NCI-H1436 treated with DMSO at 0.1 percent for 48 hours (cell line): Measurements from ENCODE around the gene EXOC4.
A peak's percentile ranks its signal among the peaks of the same experiment; 100 is the strongest.

ENCODE experiments used
- DNase-seq: peaks from one replicate; lab custom pipeline; 2025; lab: John Stamatoyannopoulos, UW

The EXOC4 gene

DNA sequence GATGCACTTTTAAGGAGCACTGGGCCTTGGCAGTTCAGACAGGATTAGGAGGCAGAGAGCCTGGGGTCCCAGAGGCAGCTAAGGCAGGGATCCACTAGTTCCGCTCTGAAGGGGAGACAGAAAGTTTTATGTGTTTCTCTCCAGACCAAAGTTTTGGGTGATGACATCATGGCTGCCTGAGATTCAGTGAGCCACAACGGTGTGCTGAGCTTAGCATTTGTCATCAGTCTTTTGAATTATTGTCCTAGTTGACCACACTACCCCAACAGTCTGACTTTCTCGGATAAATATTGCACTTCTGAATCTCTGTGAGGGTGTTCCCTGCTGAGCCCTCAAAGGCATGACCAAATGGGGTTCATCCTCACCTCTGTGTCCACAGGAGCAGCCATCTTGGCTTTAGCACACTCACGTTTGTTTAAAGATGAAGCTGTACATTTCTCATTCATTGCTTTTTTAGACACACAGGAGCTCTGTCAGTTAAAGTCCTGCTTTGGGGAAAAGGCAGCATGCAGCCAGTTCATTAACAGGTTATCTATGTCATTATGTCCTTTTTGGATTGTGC, 576.5 kb downstream of the EXOC4 start:
- DNase-seq, result no peak

DNA sequence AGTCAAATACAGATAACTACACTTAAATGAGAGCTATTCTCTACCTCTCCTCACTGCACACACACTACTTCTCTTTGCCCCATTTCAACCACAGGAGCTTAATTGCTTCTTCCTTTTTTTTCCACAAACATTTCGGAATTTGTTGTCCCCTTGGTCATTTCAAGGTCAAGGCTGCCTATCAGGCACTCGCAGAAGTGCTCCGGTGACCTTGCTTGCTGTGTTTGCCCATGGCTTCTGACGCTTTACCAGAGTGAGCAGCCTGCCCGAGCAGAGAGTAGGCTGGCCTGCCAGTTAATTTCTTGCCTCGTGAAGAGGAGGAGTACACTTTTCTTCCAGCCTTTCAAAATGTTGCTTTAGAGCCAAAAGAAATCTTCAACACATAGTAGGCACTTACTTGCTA, 577.2 kb downstream of the EXOC4 start:
- DNase-seq, result no peak

DNA sequence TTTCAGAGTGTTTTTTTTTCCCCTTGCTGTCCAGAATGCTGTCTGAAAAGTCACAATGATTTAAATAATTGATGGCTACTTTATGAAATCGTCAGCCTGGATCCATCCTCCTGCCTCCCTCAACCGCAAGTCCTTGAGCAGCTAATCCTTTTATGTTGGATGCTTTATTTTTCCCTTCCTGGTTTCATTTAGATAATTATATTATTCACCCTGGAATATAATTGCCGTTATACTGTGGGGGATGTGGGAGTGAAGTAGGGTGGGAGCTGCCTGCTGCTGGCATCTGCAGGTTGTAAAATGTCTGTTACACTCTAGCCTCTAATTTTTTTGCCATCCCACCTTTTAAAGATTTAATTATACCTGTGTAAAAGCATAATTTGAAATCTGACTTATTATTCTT, 583.8 kb downstream of the EXOC4 start:
- no peak for DNase-seq

DNA sequence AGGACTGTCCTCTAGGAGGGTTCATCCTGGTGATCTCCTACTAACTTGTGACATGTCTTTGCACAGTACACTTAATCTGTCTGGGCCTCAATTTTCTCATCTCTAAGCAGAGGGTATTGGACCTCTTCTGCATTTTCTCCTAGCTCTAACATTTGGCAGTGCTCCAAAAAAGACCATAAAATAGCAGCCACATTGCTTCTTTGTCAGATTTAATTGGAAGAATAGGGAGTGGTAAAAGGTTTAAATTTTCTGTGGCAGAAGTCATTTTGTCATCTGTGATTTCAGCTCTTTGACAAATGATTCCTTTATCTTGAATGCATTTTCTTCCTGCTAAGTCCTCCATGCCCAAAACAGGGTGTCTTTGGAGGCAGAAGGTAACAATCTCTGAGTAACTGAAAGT, 584.3 kb downstream of the EXOC4 start:
- peak; percentile 38 for DNase-seq

DNA sequence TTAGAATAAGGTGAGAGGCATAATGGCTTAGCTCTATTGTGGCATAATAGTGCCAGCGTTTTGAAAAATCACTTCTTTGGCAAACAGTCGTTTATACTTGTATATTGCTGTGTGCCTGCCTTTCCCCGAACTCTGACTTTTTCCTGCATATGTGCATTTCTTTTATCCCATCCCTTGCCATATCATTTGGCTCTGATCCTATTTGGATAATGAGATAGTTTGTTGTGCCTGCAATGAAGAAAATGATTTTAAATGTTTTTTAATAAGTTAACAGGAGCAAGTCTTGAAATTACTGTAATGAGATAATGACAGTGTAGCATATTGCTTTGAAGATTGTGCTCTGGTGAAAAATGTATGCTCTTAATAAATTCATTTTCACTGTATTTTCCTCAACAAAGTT, 586.2 kb downstream of the EXOC4 start:
- DNase-seq, result no peak

DNA sequence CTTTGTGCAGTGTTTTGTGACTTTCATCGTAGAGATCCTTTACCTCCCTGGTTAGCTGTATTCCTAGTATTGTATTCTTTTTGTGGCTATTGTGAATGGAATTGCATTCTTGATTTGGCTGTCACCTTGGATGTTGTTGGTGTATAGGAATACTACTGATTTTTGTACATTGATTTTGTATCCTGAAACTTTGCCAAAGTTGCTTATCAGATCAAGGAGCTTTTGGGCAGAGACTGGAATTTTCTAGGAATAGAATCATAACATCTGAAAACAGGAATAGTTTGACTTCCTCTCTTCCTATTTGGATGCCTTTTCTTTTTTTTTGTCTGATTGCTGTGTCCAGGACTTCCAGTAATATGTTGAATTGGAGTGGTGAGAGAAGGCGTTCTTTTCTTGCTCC, 590.5 kb downstream of the EXOC4 start:
- no peak for DNase-seq

DNA sequence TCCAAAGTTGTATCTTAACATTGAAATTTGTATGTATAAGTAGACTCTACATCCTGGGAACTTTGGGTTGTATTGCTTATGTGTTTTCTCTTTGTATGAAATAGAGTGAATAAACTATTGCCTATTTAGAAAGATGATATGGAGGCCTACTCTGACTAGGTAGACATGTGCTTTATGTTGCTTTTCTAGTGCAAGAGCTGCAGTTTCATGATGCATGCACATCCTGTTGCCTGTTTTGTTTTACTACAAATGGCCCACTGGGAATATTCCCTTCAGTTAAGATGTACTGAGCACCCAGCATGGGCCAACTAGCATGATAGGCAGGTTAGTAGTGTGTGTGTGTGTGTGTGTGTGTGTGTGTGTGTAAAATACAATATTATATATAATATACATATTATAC, 592.1 kb downstream of the EXOC4 start:
- DNase-seq, result no peak

DNA sequence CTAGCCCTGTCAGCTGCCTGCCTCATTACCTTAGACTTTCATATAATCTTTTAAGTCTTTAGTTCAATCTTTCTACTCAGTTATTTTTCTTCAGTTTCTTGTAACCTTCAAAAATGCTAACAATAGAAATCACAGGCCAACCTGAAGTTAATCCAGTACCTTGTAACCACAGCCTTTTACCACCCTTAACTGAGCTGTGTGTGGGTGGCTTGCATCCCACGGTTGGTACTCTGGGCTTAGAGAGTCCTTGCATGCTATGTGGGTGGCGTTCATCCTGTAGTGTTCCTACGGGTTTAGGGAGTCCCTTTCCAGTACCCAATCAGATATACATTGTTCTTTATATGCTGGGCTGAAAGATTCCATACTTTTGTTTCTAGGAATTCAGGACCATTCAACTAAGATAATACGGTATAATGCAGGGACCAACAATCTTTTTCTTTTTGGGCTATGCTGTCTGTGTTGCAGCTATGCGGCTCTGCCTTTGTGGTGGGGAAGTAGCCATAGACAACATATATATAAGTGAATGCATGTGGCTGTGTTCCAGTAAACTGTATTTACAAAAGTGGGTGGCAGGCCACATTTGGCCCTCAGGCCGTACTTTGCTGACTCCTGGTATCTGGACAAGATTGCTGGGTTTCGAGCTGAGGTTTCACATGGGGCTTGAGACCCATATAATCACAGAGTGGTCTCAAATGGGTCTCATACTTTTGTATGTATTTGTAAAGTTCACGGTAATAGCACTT, 593.5 kb downstream of the EXOC4 start:
- DNase-seq, result no peak

DNA sequence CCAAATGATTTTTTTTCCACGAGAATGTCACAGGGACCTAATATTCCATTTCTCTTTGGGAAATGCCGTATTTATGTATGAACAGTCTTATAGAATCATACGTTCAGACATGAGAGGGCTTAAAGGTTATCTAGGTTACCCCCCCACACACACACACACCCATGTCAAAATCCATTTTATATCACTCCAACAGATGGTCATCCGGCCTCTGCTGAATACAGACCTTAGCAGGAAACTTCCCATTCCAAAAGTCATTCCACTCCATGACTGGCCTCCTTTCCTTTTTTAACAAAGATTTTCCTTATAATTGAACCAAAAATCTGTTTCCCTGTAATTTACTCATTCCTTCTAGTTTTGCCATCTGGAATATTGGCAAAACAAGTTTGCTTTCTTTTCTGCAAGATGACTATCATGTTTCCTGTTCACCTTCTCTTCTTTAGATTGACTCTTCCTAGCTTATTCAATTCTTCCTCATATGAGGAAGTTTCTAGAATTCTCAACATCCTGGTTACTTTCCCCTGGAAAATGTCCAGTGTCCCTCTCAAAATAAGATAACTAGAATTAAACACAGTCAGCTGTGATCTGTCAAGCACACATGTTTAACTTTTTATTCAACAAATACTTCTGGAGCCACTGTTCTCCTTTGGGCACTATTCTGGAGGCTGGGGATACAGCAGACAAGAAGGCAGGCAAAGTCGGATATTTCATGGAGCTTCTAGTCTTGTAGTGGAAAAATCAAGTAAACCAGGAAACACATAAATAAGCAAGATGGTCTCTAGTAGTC, 597.8 kb downstream of the EXOC4 start:
- DNase-seq, result no peak

DNA sequence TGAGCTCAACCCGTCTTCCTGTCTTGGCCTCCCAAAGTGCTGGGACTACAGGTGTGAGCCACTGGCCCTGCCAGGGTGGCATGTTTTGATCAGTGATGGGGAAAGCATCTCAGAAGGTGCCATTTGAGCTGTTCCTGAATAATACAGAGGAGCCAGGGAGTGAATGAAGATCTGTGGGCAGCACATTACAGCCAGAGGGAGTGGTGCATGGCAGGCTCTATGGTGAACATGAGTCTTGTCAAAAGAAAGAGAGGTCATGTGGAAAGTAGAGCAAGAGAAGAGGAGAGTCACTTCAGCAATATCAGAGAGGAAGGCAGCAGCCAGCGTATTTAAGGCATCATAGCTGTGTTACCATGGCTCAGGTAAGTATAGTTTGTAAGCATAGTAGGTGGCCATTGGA, 598.5 kb downstream of the EXOC4 start:
- DNase-seq, result no peak

DNA sequence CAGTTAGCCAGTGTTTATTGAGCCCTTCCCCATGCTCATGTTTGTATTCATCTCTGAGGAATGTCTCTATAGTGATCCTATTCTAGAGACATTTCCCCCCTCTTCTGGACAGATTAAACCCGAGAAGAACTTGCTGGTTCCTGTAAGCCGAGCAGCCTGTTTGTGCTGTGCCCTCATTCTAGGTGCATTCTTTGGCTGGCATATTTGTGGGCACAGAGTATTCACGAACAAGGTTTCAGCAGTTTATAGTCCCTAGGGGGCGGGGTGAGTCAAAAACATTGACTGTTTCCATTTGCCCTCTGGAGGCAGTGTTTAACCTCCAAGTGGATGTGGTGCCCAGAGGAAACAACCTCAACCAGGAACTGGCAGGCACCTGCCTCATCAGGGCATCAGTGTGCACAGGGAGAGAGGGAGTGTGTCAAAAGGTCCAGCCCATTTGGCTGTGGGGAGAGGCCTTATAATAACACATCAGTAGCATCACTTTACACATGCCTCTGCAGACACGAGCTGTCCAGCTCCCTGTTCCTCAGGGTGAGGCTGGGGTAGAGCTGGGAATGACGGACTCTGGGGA, 600.9 kb downstream of the EXOC4 start:
- peak; percentile 7 for DNase-seq

DNA sequence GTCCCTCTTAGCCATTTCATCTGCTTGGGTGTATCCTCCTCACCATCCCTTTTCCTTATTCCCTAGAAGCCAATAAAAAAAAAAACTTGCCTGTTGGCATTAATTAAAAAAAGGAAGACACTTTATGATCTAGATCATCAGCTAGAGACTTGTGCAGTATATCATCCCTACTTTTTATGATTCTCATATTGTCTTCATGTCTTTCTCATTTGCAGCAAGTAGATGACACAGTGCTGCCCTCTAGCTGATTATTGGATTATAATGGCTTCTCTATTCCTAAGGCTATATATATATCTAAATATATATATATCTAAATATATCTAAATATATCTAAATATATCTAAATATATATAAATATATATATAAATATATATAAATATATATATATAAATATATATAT, 601.9 kb downstream of the EXOC4 start:
- DNase-seq, result peak; percentile 22

DNA sequence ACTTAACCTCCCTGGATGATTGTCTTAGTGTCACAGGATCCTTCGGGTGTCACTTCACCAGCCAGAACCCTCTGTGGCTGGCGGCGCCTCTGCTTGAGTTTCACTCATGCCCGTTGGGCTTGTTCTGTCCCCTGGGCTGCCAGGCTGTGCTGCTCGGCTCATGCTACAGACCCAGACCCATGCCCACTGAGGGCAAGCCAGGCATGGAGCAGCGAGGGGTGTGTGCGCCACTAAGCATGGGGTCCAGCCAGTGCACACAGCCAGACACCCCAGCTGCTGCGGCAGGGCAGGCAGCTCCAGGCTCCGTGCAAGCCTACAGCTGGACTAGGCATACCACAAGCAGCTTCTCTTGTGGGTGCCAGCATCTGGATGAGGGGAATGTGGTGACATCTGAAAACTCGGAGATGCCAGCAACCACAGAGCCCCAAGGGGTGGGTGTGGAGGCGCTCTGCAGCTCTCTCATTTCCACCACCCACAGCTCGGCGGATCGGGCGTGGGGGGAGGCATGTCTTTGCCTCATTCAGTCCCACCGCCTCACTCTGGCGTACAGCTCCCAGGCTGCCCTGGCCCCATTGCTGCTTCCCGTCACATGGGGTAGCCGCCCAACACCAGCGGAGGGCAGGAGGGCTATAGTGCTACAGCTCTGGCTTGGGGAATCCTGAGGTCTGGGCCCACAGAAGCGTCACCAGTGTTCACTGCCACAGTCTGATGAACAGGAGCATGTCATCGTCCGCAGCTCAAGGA, 604.7 kb downstream of the EXOC4 start:
- no peak for DNase-seq

DNA sequence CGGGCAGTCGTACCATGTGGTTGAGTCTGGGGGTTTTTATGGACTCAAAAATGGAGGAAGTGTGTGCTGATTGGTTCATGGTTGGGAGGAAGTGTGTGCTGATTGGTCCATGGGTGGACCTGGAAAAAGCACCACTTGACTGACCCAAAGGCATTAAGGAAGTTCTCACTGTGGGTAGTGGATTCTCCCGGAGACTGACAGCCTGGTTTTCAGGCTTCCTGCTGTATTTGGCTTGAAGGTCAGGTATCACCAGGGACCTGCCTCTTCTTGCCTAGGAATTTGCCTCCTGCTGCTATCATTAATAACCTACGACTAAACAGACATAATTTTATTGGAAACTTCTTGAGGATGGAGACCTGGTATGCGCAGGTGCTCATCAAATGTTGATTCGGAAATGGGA, 605.4 kb downstream of the EXOC4 start:
- DNase-seq, result no peak

DNA sequence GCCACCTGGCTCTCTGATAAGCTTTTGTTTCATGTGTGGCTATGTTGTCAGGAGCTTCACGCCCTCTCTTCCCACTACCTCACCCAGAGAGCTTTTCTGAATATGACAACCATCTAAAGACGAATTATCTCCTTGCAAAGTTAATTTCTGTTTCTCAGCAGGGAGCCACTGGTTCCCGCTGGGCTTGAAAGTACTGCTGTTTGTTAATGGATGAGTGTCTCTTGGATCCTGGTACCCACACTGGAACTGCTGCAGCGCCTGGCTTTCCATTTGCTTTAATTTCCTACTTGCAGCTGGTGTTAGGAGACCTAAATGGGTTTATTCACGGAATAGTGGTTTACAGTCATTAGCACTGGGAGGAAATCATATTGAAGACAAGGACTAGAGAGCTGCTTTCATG, 606.4 kb downstream of the EXOC4 start:
- no peak for DNase-seq

DNA sequence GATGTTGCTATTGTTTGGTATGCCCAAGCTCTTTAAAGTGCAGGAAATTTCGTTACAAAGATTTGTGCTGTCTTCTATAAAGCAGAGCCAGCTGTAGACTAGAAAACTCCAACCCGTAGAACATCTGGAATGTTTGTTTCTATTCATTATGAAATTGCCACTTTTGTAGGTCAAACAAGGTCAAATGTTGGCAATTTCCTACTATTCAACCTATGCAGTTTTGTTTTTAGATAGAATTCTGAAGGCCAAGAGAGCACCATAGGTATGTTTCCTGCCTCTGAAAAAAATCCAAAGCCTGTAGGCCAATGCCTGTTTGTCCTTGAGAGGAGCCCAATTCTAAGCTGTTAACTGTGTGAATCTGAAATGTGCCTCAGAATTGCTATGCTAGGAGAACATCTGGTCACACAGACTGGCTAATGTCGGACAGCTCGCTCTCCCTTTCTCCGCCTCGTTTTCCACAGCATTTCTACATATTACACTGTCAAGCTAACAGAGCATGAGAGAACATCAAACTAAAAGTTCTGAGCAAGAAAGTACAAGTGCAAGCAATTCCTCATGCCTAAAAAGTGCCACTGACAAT, 607.1 kb downstream of the EXOC4 start:
- no peak for DNase-seq

DNA sequence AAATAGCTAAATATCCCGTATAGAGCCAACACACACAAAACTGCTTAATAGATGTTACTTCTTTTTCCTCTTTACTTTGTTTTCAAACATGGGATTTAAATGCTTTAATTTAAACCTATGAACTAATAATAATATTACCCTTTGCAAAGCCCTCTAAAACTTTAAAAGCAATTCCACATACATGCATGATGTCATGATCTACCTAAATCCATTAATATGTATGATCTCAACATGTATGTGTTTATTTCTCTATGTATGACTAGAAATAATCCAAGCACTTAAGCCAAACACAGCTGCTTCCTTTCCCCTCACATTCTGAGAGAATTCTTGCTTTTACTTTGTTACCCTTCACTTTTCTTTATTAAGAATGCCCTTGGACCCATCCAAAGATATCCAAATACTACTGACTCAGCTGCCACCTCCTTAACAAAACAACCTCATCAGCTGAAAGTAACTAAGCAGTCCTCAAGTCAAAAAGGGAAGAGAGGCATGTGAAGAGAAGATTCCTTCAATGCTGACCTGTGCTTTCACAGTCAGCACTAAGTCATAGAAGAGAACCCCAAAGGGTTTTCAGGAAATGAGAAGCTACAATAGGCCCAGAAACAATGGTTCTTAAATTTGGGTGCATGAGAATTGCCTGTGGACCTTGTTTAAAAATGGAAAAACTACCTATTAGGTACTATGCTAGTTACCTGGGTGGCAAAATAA, 607.9 kb downstream of the EXOC4 start:
- no peak for DNase-seq

DNA sequence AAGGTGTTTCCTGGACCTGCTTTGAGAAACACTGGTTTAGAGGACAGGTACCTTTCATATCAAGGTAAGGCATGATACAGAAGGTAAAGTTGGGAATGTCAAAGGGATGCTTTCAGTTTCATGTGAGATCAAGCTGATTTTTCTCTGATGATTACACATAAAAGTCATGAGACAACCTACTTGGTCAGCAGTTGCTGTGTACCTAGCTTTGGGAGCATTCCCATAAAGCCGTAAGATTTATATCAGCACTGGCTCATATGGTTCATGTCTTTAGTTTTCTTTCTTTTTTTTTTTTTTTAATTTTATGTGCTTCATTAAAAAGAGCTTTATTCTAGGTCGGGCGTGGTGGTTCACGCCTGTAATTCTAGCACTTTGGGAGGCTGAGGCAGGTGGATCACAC, 609.0 kb downstream of the EXOC4 start:
- no peak for DNase-seq

DNA sequence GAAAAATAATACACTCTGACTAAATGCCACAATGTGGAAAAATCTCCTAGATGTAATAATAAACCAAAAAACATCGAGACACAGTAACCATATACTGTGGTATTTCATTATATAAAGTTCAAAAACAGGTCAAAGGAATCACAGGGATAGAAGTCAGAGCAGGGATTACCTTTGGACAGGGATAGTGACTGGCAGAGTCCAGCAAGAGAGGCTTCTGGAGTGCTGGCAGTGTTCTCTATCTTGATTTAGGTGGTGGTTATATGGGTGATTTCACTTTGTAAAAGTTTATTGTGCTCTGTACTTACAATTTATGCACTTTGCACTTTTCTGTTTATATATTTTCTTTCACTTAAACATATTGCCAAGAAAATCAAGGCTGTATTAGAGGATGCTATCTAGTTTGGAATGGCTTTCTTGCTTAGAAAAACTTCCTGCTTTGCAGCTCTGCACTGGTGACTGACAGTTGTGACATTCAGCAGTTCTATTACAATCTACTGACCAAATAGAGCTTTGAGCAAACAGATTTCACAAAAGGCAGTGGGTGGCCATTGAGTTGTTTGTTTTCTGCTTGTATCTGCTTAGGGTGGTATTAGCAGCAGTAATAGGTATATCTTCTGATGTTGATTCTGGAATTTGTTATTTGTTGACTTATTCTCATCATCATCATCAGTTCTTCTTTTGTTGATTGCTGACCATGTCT, 610.6 kb downstream of the EXOC4 start:
- no peak for DNase-seq

DNA sequence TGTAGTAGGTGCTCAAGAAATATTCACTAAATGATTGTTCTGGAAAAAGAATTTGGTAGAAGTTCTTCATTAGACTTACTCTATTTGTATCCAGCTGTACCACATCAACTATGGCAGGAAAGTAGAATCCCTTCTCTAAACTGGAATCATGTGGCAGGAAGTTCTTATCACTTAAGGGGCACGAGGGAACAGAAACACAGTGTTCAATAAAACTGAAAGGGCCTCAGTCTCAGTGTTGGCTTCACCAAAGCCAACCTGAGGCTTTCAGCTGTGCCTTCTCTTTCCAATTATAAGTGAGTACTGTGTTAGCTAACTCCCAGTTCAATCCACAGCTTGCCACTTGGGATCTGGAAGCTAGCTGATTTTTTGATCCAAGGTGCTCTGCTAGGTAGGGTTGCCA, 616.7 kb downstream of the EXOC4 start:
- DNase-seq, result no peak

DNA sequence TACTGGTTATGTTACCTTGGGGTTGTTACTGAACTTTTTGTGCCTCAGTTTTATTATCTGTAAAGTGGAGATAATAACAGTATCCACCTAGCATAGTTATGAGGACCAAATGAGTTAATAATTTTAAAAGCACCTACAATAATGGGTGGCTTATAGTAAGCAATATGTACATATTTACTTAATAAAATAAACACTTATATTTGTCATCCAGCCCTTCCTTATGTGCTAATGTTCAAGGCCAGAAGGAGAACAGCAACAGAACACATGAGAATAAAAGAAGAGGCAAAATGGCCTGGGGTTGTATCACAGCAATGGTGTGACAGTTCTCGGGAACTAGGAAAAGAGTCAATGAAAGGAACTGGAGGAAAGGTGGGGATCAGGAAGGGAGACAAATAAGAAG, 618.9 kb downstream of the EXOC4 start:
- no peak for DNase-seq
